HEK293 (cell line): Measurements from ENCODE around the gene FOXP4.

Experiments
- CTCF ChIP-seq: fragments of 450-650 bp; formaldehyde crosslinking; IDR thresholded peaks from 2 replicates; pipeline ENCODE4 v1.5.1; 2016; ENCODE audit warnings: missing biosample characterization, missing genetic modification characterization
- HOXA7 ChIP-seq: sonication (generic); formaldehyde crosslinking; IDR thresholded peaks from 2 replicates; pipeline ENCODE4 v1.8.1; 2022; ENCODE audit warnings: missing genetic modification reagents, borderline replicate concordance
- MZF1 ChIP-seq: fragments of 450-650 bp; formaldehyde crosslinking; IDR thresholded peaks from 2 replicates; pipeline ENCODE4 v1.5.1; 2017; ENCODE audit warnings: missing biosample characterization, missing genetic modification characterization, borderline replicate concordance
- PRDM10 ChIP-seq: fragments of 450-650 bp; formaldehyde crosslinking; IDR thresholded peaks from 2 replicates; pipeline ENCODE4 v1.5.1; 2016; ENCODE audit warnings: missing biosample characterization, missing genetic modification characterization
- SCRT1 ChIP-seq: fragments of 450-650 bp; formaldehyde crosslinking; IDR thresholded peaks from 2 replicates; pipeline ENCODE4 v1.5.1; 2016; ENCODE audit warnings: missing biosample characterization, missing genetic modification characterization, borderline replicate concordance
- WT1 ChIP-seq: fragments of 450-650 bp; formaldehyde crosslinking; IDR thresholded peaks from 2 replicates; pipeline ENCODE4 v1.5.1; 2016; ENCODE audit warnings: missing biosample characterization, missing genetic modification characterization
- ZBTB1 ChIP-seq: fragments of 450-650 bp; formaldehyde crosslinking; IDR thresholded peaks from 2 replicates; pipeline ENCODE4 v1.5.1; 2016; ENCODE audit warnings: missing biosample characterization, missing genetic modification characterization
- ZBTB10 ChIP-seq: fragments of 450-650 bp; formaldehyde crosslinking; IDR thresholded peaks from 2 replicates; pipeline ENCODE4 v1.5.1; 2016; ENCODE audit warnings: missing biosample characterization, missing genetic modification characterization
- ZBTB17 ChIP-seq: fragments of 450-650 bp; formaldehyde crosslinking; IDR thresholded peaks from 2 replicates; pipeline ENCODE4 v1.5.1; 2016; ENCODE audit warnings: missing biosample characterization, missing genetic modification characterization
- ZBTB20 ChIP-seq: fragments of 450-650 bp; formaldehyde crosslinking; IDR thresholded peaks from 2 replicates; pipeline ENCODE4 v1.5.1; 2016; ENCODE audit warnings: missing biosample characterization, missing genetic modification characterization
- ZBTB6 ChIP-seq: fragments of 450-650 bp; formaldehyde crosslinking; IDR thresholded peaks from 2 replicates; pipeline ENCODE4 v1.5.1; 2017; ENCODE audit warnings: missing biosample characterization, missing genetic modification characterization
- ZFP41 ChIP-seq: fragments of 450-650 bp; formaldehyde crosslinking; IDR thresholded peaks from 2 replicates; pipeline ENCODE4 v1.5.1; 2016; ENCODE audit warnings: missing biosample characterization, missing genetic modification characterization, borderline replicate concordance
- ZNF10 ChIP-seq: fragments of 450-650 bp; formaldehyde crosslinking; IDR thresholded peaks from 2 replicates; pipeline ENCODE4 v1.5.1; 2017; ENCODE audit warnings: missing biosample characterization, missing genetic modification characterization
- ZNF155 ChIP-seq: fragments of 450-650 bp; formaldehyde crosslinking; IDR thresholded peaks from 2 replicates; pipeline ENCODE4 v1.5.1; 2016; ENCODE audit warnings: missing biosample characterization, missing genetic modification characterization
- ZNF175 ChIP-seq: fragments of 450-650 bp; formaldehyde crosslinking; IDR thresholded peaks from 2 replicates; pipeline ENCODE4 v1.5.1; 2016; ENCODE audit warnings: missing biosample characterization, missing genetic modification characterization
- ZNF23 ChIP-seq: fragments of 450-650 bp; formaldehyde crosslinking; IDR thresholded peaks from 2 replicates; pipeline ENCODE4 v1.5.1; 2016; ENCODE audit warnings: missing biosample characterization, missing genetic modification characterization, borderline replicate concordance
- ZNF239 ChIP-seq: fragments of 450-650 bp; formaldehyde crosslinking; IDR thresholded peaks from 2 replicates; pipeline ENCODE4 v1.5.1; 2016; ENCODE audit warnings: missing biosample characterization, missing genetic modification characterization
- ZNF302 ChIP-seq: fragments of 450-650 bp; formaldehyde crosslinking; IDR thresholded peaks from 2 replicates; pipeline ENCODE4 v1.5.1; 2016; ENCODE audit warnings: missing biosample characterization, missing genetic modification characterization, low read depth
- ZNF341 ChIP-seq: fragments of 450-650 bp; formaldehyde crosslinking; IDR thresholded peaks from 2 replicates; pipeline ENCODE4; 2016; ENCODE audit warnings: low read depth, missing biosample characterization, missing genetic modification characterization
- ZNF449 ChIP-seq: fragments of 450-650 bp; formaldehyde crosslinking; IDR thresholded peaks from 2 replicates; pipeline ENCODE4 v1.5.1; 2017; ENCODE audit warnings: missing biosample characterization, mild to moderate bottlenecking, missing genetic modification characterization, moderate library complexity
- ZNF514 ChIP-seq: fragments of 450-650 bp; formaldehyde crosslinking; IDR thresholded peaks from 2 replicates; pipeline ENCODE4 v1.5.1; 2016; ENCODE audit warnings: missing biosample characterization, missing genetic modification characterization
- ZNF623 ChIP-seq: fragments of 450-650 bp; formaldehyde crosslinking; IDR thresholded peaks from 2 replicates; pipeline ENCODE4 v1.5.1; 2016; ENCODE audit warnings: missing biosample characterization, missing genetic modification characterization
- ZNF624 ChIP-seq: fragments of 450-650 bp; formaldehyde crosslinking; IDR thresholded peaks from 2 replicates; pipeline ENCODE4 v1.5.1; 2017; ENCODE audit warnings: missing biosample characterization, missing genetic modification characterization
- ZNF645 ChIP-seq: fragments of 450-650 bp; formaldehyde crosslinking; IDR thresholded peaks from 2 replicates; pipeline ENCODE4; 2016; ENCODE audit warnings: missing biosample characterization, missing genetic modification characterization
- ZNF692 ChIP-seq: fragments of 450-650 bp; formaldehyde crosslinking; IDR thresholded peaks from 2 replicates; pipeline ENCODE4 v1.5.1; 2016; ENCODE audit warnings: missing biosample characterization, missing genetic modification characterization
- ZNF76 ChIP-seq: fragments of 450-650 bp; formaldehyde crosslinking; IDR thresholded peaks from 2 replicates; pipeline ENCODE4; 2016; ENCODE audit warnings: low read depth, missing biosample characterization, missing genetic modification characterization, borderline replicate concordance
- ZSCAN30 ChIP-seq: fragments of 450-650 bp; IDR thresholded peaks from 2 replicates; pipeline ENCODE4 v1.5.1; 2018; ENCODE audit warnings: missing biosample characterization, mild to moderate bottlenecking, missing genetic modification characterization, moderate library complexity

FOXP4 gene

GRCh38 chr6:41538556-41539182 lies 7.5 kb upstream of the FOXP4 start (continued):
- TF ChIP-seq ZBTB6 (tag by site-specific recombination), result no peak
- TF ChIP-seq SCRT1 (tag by site-specific recombination), result no peak
- TF ChIP-seq CTCF (tag by site-specific recombination), result no peak
- TF ChIP-seq ZBTB20 (tag by site-specific recombination), result 0 out of 2 replicates have a peak, but pooled peaks have one; percentile 29
- peak; percentile 44 for TF ChIP-seq PRDM10 (tag by site-specific recombination)
- no peak; the same call in 1 of the 2 replicates for TF ChIP-seq ZBTB10 (tag by site-specific recombination)
- TF ChIP-seq ZNF514 (tag by site-specific recombination), result no peak
- no peak for TF ChIP-seq ZNF645
- TF ChIP-seq ZBTB1, result no peak
- no peak for TF ChIP-seq ZNF10
- no peak for TF ChIP-seq ZNF623 (tag by site-specific recombination)
- no peak for TF ChIP-seq ZNF302 (tag by site-specific recombination)
- no peak for TF ChIP-seq ZNF23 (tag by site-specific recombination)
- TF ChIP-seq ZNF76 (tag by site-specific recombination), result peak; percentile 29; the same call in 1 of the 2 replicates
- no peak for TF ChIP-seq ZFP41 (tag by site-specific recombination)
- no peak for TF ChIP-seq MZF1 (tag by site-specific recombination)
- TF ChIP-seq ZSCAN30 (tag by site-specific recombination), result no peak
- TF ChIP-seq ZNF624 (tag by site-specific recombination), result no peak
- no peak for TF ChIP-seq ZNF449
- TF ChIP-seq ZNF692 (tag by site-specific recombination), result peak; percentile 51; the same call in 1 of the 2 replicates
- no peak for TF ChIP-seq ZBTB17 (tag by site-specific recombination)
- no peak for TF ChIP-seq ZNF155
- peak; percentile 52 for TF ChIP-seq WT1 (tag by site-specific recombination)
- TF ChIP-seq ZNF239 (tag by site-specific recombination), result no peak
- TF ChIP-seq ZNF175, result no peak
- TF ChIP-seq HOXA7 (CRISPR knock-in tag), result no peak
- no peak for TF ChIP-seq ZNF341 (tag by site-specific recombination)
